Epithelial cell of esophagus (primary cell): Measurements from ENCODE around the gene YAF2.

Source experiments
- DNase-seq: peaks from one replicate; pipeline ENCODE4 v3.0.0; 2010; ENCODE audit warnings: low read depth
- H3K4me3 ChIP-seq: 2 replicates; pipeline ENCODE4 v1.5.1; 2011; ENCODE audit warnings: mild to moderate bottlenecking, low read length, control low read depth
- TF ChIP-seq, protein P1 (sequence below): IDR thresholded peaks from 2 replicates; pipeline ENCODE4 v1.5.1; 2011; ENCODE audit warnings: low read depth, mild to moderate bottlenecking, low read length, control low read depth, inconsistent platforms; ENCODE audit not compliant: insufficient read depth; ENCODE audit errors: missing control alignments

YAF2 gene

DNA sequence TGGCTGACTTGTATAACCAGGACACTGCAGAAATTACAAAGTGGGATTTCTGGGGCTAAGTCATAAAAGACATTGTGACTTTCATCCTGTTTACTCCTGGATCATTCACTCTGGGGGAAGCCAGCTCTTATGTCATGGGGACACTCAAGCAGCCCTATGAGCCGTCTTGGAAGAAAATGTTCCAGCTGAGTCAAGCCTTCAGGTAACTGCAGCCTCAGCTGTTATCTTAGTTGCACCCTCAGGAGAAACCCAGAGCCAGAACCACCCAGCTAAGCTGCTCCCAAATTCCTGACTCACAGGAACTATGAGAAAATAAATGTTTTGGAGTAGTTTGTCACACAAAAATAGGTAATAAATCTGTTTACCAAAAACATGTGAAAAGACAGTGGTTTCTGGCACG lies 50.2 kb downstream of the YAF2 start:
- TF ChIP-seq, protein P1, sequence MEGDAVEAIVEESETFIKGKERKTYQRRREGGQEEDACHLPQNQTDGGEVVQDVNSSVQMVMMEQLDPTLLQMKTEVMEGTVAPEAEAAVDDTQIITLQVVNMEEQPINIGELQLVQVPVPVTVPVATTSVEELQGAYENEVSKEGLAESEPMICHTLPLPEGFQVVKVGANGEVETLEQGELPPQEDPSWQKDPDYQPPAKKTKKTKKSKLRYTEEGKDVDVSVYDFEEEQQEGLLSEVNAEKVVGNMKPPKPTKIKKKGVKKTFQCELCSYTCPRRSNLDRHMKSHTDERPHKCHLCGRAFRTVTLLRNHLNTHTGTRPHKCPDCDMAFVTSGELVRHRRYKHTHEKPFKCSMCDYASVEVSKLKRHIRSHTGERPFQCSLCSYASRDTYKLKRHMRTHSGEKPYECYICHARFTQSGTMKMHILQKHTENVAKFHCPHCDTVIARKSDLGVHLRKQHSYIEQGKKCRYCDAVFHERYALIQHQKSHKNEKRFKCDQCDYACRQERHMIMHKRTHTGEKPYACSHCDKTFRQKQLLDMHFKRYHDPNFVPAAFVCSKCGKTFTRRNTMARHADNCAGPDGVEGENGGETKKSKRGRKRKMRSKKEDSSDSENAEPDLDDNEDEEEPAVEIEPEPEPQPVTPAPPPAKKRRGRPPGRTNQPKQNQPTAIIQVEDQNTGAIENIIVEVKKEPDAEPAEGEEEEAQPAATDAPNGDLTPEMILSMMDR, result no peak

DNA sequence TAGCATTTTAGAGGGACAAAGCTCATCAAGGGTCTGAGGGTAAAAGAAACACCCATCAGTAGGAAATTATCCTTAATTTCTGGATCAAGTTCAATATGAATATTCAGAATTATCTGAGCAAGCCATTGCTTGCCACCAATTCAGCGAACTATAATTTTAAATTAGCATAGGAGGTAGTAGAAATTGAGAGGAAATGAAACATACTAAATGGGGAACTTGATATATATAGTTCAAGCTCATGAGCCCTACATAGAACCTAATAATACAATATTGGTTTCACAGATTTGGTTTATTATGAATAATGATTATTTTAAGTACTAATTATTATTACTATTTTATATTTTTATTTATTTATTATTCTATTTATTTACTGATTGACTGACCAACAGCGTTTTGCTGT lies 51.3 kb downstream of the YAF2 start:
- H3K4me3 ChIP-seq, result no peak overlapping the region
- no peak for DNase-seq
- TF ChIP-seq, protein P1, result no peak

More for the DNA sequence above, 50.2 kb downstream of the YAF2 start:
- no peak overlapping the region for H3K4me3 ChIP-seq
- DNase-seq, result peak; percentile 32

DNA sequence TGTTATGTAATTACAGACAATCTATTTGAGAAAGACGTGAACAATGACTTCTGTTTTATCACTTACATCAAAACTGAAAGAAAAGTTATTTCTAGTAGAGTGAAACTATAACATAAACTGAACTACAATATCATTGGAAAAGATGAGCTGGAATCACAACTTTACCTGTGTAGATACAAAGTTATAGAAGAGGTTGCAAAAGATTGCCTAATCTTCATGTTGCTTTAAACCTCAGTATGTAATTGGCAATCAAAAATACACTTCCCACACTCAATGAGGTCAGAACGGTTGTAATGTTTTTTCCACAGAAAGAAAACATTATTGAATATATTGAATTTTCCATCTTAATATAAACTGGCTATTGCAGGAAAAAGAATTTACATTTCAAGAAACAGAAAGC lies 55.7 kb downstream of the YAF2 start:
- TF ChIP-seq, protein P1, result no peak
- DNase-seq, result no peak
- H3K4me3 ChIP-seq, result no peak overlapping the region

DNA sequence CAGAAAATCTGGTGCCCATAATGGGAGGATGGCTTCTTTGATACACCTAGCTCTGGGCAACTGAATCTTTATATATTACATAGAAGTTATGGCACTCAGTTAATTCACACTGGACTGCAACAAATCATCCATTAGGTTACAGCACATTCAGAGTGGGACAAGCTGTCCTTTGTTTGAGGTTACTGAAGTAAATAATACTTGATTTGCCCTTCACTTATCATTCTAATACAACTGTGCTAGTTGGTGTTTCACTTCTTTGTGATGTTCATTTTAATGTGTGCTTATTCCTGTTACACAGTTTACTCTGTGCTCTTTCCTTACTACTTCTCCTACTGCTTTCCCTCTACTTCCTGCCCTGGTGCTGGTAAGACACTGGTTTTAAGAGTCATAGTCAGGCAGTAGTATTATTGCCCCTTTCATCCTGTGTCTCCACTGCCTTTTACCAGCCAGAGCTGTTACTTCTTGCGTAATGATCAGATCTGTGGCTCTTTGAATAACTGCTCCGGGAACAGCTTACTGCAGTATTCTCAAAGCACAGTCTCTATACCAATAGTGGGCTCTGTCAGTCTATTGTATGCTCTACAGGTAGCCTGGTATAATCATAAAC lies 57.0 kb downstream of the YAF2 start:
- DNase-seq, result peak; percentile 10

DNA sequence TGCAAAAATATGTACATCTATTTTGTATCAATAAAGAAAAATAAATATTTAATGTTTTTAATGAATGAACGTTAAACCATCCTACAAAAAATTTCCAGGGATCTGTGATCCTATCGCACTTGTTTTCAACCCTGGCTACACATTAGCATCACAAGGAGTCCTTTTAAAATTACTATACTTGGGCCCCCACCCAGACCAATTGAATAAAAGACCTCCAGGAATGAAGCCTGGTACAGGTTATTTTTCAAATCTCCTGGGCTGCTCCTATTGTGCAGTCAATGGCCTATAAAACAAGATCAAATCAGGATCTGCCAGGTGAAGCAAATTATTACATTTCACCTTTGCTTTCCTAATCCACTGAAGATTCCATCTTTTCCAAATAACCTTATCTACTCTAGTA lies 59.9 kb downstream of the YAF2 start:
- no peak overlapping the region for H3K4me3 ChIP-seq
- TF ChIP-seq, protein P1, result no peak
- DNase-seq, result no peak

More for the DNA sequence above, 57.0 kb downstream of the YAF2 start:
- TF ChIP-seq, protein P1, result no peak
- no peak overlapping the region for H3K4me3 ChIP-seq

DNA sequence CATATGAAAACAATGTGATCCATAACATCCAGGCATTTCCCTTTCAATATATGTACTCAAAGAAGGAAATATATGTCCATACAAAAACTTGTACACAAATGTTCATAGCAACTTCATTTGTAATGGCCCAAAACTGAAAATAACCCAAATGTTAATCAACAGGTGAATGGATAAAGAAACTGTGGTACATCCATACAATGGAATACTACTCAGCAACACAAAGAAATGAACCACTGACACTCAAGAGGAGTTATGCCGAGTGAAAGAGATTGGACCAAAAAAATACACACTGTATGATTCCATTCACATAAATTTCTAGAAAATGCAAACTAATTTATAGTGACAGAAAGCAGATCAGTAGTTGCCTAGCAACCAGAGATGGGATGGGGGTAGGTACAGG lies 63.1 kb downstream of the YAF2 start:
- H3K4me3 ChIP-seq, result no peak overlapping the region
- TF ChIP-seq, protein P1, result no peak
- no peak for DNase-seq

DNA sequence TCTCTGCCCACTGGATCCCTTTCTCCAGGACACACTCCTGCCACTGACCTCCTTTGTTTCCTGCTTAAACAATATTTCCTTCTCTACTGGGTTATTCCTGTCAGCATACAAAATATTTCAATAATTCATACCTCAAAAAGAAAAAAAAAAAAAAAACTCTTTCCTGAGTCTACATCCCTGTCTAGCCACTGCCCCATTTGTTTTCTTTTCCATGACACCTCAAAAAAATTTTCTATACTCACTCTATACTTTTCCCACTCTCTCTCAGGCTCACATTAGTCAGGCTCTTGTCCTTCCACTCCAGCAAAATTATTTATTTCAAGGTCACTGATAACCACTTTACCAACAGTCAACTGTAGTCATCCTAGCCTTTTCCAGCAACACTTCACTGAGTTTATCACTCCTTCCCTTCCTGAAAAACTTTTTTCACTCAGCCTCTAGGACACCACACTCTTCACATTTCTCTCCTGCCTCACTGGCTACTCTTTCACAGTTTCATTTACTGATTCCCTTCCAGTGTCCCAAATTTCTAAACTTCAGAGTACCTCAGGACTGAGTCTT lies 64.0 kb downstream of the YAF2 start:
- DNase-seq, result no peak
- H3K4me3 ChIP-seq, result no peak overlapping the region
- TF ChIP-seq, protein P1, result no peak
